GM12874 (cell line): Measurements from ENCODE around the gene CRYGS.

ENCODE experiments used
- TF ChIP-seq, protein P1 (sequence below): IDR thresholded peaks from 2 replicates; pipeline ENCODE4 v1.5.1; 2011; ENCODE audit warnings: low read depth, mild to moderate bottlenecking, control low read depth, low read length, moderate library complexity; ENCODE audit not compliant: insufficient read depth

Gene CRYGS

DNA sequence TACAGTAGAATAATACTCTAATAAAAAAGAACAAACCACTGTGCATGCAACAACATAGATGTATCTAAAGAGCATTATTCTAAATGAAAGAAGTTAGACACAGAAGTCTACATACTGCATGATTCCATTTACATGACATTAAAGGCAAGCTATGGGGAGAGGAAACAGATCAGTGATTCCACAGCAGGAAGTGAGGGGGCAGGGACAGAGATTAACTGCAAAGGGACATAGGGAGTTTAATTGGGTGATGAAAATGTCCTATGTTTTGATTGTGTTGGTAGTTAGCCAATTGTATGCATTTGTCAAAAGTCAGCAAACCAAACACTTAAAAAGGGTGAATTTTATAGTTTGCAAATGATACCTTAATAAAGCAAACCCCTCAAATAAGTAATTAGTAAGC lies 13.8 kb downstream of the CRYGS start:
- TF ChIP-seq, protein P1, sequence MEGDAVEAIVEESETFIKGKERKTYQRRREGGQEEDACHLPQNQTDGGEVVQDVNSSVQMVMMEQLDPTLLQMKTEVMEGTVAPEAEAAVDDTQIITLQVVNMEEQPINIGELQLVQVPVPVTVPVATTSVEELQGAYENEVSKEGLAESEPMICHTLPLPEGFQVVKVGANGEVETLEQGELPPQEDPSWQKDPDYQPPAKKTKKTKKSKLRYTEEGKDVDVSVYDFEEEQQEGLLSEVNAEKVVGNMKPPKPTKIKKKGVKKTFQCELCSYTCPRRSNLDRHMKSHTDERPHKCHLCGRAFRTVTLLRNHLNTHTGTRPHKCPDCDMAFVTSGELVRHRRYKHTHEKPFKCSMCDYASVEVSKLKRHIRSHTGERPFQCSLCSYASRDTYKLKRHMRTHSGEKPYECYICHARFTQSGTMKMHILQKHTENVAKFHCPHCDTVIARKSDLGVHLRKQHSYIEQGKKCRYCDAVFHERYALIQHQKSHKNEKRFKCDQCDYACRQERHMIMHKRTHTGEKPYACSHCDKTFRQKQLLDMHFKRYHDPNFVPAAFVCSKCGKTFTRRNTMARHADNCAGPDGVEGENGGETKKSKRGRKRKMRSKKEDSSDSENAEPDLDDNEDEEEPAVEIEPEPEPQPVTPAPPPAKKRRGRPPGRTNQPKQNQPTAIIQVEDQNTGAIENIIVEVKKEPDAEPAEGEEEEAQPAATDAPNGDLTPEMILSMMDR = no peak

DNA sequence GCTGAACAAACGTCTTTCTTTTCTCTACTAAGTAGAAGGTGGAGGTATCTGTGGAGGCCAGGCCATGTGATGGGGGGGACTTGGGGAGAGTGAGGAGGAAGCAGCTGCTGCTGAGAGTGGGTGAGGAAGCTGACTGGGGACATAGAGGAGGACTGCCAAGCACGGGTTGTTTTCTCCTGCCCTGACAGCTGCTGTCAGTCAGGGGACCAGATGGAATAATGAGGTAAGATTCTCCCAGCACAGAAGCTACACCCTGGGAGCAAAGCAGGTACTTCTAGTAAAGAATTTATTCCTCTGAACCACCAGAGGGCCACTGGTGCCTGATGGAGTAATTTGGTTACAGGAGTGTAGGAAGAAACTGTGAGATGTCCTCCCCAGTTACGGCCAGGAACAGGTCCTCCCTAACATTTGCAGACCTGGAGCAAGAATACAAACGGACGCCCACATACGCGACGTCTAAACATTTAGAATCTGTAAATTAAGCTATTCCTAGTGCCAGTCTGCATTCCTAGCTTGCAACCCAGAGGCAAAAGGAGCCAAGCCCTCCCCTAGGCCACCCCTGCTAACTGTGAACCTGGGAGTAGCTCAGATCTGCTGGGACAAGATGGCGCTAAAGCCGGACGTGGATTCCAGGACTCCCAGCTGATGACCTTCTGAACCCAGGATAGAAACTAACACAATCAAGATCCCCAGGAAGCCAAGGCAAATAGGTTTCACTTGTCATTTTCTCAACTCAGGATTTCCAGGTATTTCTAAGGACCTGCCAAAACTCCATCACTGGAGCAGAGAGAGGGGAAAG lies 14.8 kb downstream of the CRYGS start:
- TF ChIP-seq, protein P1 = no peak; the same call in 1 of the 2 replicates

DNA sequence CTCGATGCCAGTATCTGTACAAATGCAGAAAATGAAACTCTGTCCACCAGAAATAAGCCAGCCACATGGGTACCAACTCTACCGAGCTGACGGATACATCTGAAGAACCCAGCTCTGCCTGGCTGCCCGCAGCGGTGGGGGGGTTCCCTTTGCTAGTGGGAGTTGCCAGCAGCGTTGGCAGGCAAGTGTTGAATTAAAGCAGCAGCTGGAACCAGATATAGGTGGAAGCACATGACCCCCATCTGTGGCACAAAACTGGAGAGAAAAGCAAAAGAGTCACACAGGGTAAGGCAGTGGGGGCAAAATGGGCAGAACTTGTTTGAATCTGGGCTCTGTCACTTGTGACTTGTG lies 17.9 kb downstream of the CRYGS start:
- TF ChIP-seq, protein P1 = no peak

DNA sequence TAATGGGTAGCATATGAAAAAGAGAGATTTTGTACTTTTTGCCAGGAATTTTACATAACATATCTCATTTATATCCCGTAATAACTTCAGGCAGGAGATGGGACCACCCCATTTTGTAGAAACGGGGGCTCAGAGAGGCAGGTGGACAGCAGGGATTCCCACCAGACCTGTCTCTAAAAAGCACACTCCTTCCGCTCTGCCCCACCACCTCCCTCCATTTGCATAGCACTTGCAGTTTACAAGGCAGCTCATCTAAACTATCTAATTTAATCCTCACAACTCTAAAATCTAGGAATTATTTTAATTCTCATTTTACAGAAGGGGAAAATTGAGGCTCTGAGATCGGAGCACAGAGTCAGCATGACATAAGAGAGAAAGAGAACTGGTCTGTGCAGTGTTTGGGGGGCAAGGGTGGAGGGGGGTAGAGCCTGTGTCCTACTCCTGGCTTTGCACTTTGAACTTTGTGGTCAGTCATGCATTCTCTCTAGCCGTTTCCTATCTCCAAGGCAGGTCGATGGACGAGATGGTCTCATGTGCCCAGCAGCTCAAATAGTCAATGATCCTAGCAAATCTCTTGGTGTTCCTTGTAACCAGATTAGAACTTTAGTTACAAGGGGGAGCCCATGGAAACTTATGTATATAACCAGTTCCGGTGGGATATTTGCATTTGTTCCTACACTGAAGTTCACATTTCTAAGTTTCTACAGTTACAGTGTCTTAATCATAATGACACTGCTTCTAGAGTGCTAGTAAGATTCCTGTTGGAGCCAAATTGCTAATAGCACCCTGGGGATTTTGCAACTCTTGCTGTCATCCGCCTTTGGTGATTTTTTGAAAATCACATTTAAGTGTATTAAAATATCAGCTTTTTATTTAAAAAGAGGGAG lies 18.6 kb downstream of the CRYGS start:
- TF ChIP-seq, protein P1 = no peak

DNA sequence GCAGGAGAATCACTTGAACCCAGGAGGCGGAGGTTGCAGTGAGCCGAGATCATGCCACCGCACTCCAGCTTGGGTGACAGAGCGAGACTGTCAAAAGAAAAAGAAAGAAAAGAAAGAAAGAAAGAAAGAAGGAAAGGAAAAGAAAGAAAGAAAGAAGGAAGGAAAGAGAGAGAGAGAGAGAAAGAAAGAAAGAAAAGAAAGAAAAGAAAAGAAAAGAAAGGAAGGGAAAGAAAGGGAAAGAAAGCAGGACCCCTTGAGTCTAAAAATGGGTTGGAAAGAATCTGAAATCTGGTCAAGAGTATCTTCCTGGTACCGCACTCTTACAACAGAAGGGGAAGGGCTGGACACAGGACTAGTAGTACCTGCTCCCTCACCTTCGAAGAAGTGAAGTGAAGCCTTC lies 19.6 kb downstream of the CRYGS start:
- TF ChIP-seq, protein P1 = no peak

DNA sequence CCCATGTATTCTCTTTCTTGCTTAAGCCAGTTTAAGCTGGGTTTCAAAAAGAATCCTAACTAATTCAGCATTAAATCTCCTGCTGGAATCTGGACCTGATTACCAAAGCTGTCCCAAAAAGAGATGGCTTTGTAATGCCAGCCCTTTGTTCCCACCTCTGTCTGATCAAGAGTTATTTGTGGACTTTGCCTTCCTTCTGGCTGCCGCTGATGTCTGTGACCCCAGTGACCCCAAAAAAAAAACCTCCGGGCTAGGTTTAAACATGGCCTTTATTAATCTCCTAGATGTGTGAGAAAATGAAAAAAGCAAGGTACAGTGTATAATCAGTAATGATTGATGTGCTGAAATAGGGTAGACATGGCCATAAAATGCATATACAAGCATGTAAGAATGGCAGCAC lies 20.7 kb downstream of the CRYGS start:
- TF ChIP-seq, protein P1 = no peak

DNA sequence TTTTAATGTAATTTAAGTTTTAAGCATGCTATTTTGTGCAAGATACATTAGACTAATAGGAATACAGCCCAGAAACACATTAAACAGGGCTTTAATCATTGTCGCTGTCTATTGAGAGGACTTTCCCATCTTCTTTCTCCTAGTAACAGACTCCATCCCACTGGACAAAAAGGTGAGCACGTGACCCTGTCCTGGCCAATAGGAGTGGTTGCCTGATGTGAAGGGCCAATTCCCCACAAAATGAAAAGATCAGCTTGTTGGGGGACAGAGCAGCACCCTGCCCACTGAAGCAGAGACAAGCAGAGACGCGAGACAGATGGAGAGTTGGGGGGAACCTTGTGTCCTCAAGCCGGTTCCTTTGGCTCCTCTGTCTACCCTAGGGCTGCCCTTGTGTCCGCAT lies 21.2 kb downstream of the CRYGS start:
- TF ChIP-seq, protein P1 = no peak
